NCI-H748 treated with DMSO at 0.1 percent for 48 hours (cell line): Measurements from ENCODE around the gene RUNX1.

Experiments
- DNase-seq: peaks from one replicate; lab custom pipeline; 2025; lab: John Stamatoyannopoulos, UW

The RUNX1 gene

GRCh38 chr21:34992736-34993398 lies 56.2 kb downstream of the RUNX1 start:
- no peak for DNase-seq

- DNase-seq, result no peak
These were observed 56.9 kb downstream of the RUNX1 start for GRCh38 chr21:34992180-34992579.

GRCh38 chr21:34991366-34991957 lies 57.6 kb downstream of the RUNX1 start:
- no peak for DNase-seq

GRCh38 chr21:34990842-34991241 lies 58.3 kb downstream of the RUNX1 start:
- no peak for DNase-seq

- no peak for DNase-seq
These were observed 59.6 kb downstream of the RUNX1 start for GRCh38 chr21:34989337-34990151.

GRCh38 chr21:34988625-34989024 lies 60.5 kb downstream of the RUNX1 start:
- no peak for DNase-seq

GRCh38 chr21:34988139-34988538 lies 61.0 kb downstream of the RUNX1 start:
- DNase-seq, result peak; percentile 5

GRCh38 chr21:34987501-34988072 lies 61.5 kb downstream of the RUNX1 start:
- no peak for DNase-seq

GRCh38 chr21:34986561-34987500 lies 62.3 kb downstream of the RUNX1 start:
- DNase-seq, result no peak

GRCh38 chr21:34984356-34985058 lies 64.6 kb downstream of the RUNX1 start:
- DNase-seq, result no peak

GRCh38 chr21:34983680-34984086 lies 65.4 kb downstream of the RUNX1 start:
- no peak for DNase-seq

GRCh38 chr21:34981791-34982190 lies 67.3 kb downstream of the RUNX1 start:
- DNase-seq, result no peak

- no peak for DNase-seq
These were observed 68.5 kb downstream of the RUNX1 start for GRCh38 chr21:34980423-34981115.

- no peak for DNase-seq
These were observed 69.7 kb downstream of the RUNX1 start for GRCh38 chr21:34979383-34979782.

- DNase-seq, result no peak
These were observed 71.8 kb downstream of the RUNX1 start for GRCh38 chr21:34977333-34977732.

- no peak for DNase-seq
These were observed 74.7 kb downstream of the RUNX1 start for GRCh38 chr21:34974162-34974981.

GRCh38 chr21:34973685-34974084 lies 75.4 kb downstream of the RUNX1 start:
- no peak for DNase-seq

- no peak for DNase-seq
These were observed 77.4 kb downstream of the RUNX1 start for GRCh38 chr21:34971656-34972055.

- no peak for DNase-seq
These were observed 78.5 kb downstream of the RUNX1 start for GRCh38 chr21:34970566-34970965.

GRCh38 chr21:34970167-34970500 lies 79.0 kb downstream of the RUNX1 start:
- no peak for DNase-seq
